Neuronal stem cell (in vitro differentiated cells): ENCODE results near the gene IFRD1.

Source experiments
- DNase-seq: peaks from one replicate; pipeline ENCODE4 v3.0.0-alpha.2; 2013; ENCODE audit warnings: low spot score
- H2AFZ ChIP-seq: one replicate; pipeline ENCODE4 v1.6.1; 2013; ENCODE audit warnings: mild to moderate bottlenecking, low read length, inconsistent platforms
- H2AK5ac ChIP-seq: 2 replicates; pipeline ENCODE4 v1.6.1; 2013; ENCODE audit warnings: low read depth, mild to moderate bottlenecking, inconsistent platforms, low read length, moderate library complexity, mixed read lengths
- H2BK120ac ChIP-seq: 2 replicates; pipeline ENCODE4 v1.6.1; 2013; ENCODE audit warnings: low read depth, mild to moderate bottlenecking, inconsistent platforms, low read length, moderate library complexity, mixed read lengths
- H2BK12ac ChIP-seq: one replicate; pipeline ENCODE4 v1.6.1; 2013; ENCODE audit warnings: low read length, inconsistent platforms
- H2BK15ac ChIP-seq: 2 replicates; pipeline ENCODE4 v1.6.1; 2013; ENCODE audit warnings: mild to moderate bottlenecking, low read length, inconsistent platforms, mixed read lengths
- H2BK5ac ChIP-seq: one replicate; pipeline ENCODE4 v1.6.1; 2013; ENCODE audit warnings: inconsistent platforms, mild to moderate bottlenecking, low read length, moderate library complexity
- H3K14ac ChIP-seq: one replicate; pipeline ENCODE4 v1.6.1; 2013; ENCODE audit warnings: low read length, inconsistent platforms
- H3K18ac ChIP-seq: 2 replicates; pipeline ENCODE4 v1.6.1; 2013; ENCODE audit warnings: low read length, inconsistent platforms
- H3K23ac ChIP-seq: 2 replicates; pipeline ENCODE4 v1.6.1; 2013; ENCODE audit warnings: low read depth, mild to moderate bottlenecking, mixed read lengths, low read length, inconsistent platforms; ENCODE audit not compliant: poor library complexity
- H3K27ac ChIP-seq: replicated peaks from 3 replicates; pipeline ENCODE4 v1.5.1; 2013; ENCODE audit warnings: low read length, inconsistent platforms
- H3K27me3 ChIP-seq, 3 experiments: 2 replicates each; pipeline ENCODE4 v1.6.1; 2013; ENCODE audit warnings: low read length in 3 of 3, mild to moderate bottlenecking in 2 of 3, inconsistent platforms in 1 of 3, low read depth in 1 of 3, mixed read lengths in 1 of 3, moderate library complexity in 1 of 3; ENCODE audit not compliant: control insufficient read depth in 3 of 3, insufficient read depth in 3 of 3
- H3K36me3 ChIP-seq, 2 donors: replicated peaks in 1 of 2; 2 replicates each; pipeline ENCODE4 v1.6.1; 2013; ENCODE audit warnings: low read length in 2 of 2; ENCODE audit not compliant: control insufficient read depth in 2 of 2, insufficient read depth in 2 of 2
- H3K4ac ChIP-seq: 2 replicates; pipeline ENCODE4 v1.6.1; 2013; ENCODE audit warnings: inconsistent platforms, mild to moderate bottlenecking, low read length, moderate library complexity
- H3K4me1 ChIP-seq, 2 donors: 1 replicate in 1 of 2; 2 replicates in 1 of 2; pipeline ENCODE4 v1.6.1; 2013; ENCODE audit warnings: low read length in 2 of 2, low read depth in 1 of 2; ENCODE audit not compliant: control insufficient read depth in 2 of 2, insufficient read depth in 1 of 2
- H3K4me2 ChIP-seq: one replicate; pipeline ENCODE4 v1.6.1; 2013; ENCODE audit warnings: mild to moderate bottlenecking, low read length, inconsistent platforms; ENCODE audit not compliant: insufficient read depth, poor library complexity, severe bottlenecking
- H3K4me3 ChIP-seq, 2 donors: 2 replicates each; pipeline ENCODE4 v1.5.1; 2013; ENCODE audit warnings: low read length in 2 of 2, mild to moderate bottlenecking in 2 of 2, inconsistent platforms in 1 of 2, moderate library complexity in 1 of 2
- H3K79me1 ChIP-seq: one replicate; pipeline ENCODE4 v1.6.1; 2013; ENCODE audit warnings: low read depth, mild to moderate bottlenecking, inconsistent platforms, low read length, moderate library complexity
- H3K9ac ChIP-seq: one replicate; pipeline ENCODE4 v1.6.1; 2013; ENCODE audit warnings: mild to moderate bottlenecking, low read depth, low read length, inconsistent platforms; ENCODE audit not compliant: poor library complexity
- H3K9me3 ChIP-seq, 2 donors: replicated peaks in 1 of 2; 2 replicates each; pipeline versions ENCODE3 to v1.6.1; 2013; ENCODE audit warnings: low read length in 2 of 2, mild to moderate bottlenecking in 2 of 2, inconsistent platforms in 1 of 2, low read depth in 1 of 2, mixed read lengths in 1 of 2, moderate library complexity in 1 of 2; ENCODE audit not compliant: control insufficient read depth in 2 of 2, insufficient read depth in 1 of 2
- H4K8ac ChIP-seq: one replicate; pipeline ENCODE4 v1.6.1; 2013; ENCODE audit warnings: low read depth, mild to moderate bottlenecking, inconsistent platforms, low read length, moderate library complexity
- H4K91ac ChIP-seq: one replicate; pipeline ENCODE4 v1.6.1; 2013; ENCODE audit warnings: low read length, low read depth, mild to moderate bottlenecking, inconsistent platforms; ENCODE audit not compliant: poor library complexity
- WGBS, 2 donors: extraction: QIAGEN DNeasy Blood & Tissue Kit; methylation state at CpG; one replicate each; pipeline ENCODE4 v1.1.7; 2013; ENCODE audit warnings: missing lambda C conversion rate in 2 of 2, mixed read lengths in 1 of 2; ENCODE audit not compliant: insufficient read length in 2 of 2, insufficient replicate concordance in 1 of 2; ENCODE audit errors: extremely low coverage in 2 of 2; 5-methylcytosine and 5-hydroxymethylcytosine counted together

The IFRD1 gene

DNA sequence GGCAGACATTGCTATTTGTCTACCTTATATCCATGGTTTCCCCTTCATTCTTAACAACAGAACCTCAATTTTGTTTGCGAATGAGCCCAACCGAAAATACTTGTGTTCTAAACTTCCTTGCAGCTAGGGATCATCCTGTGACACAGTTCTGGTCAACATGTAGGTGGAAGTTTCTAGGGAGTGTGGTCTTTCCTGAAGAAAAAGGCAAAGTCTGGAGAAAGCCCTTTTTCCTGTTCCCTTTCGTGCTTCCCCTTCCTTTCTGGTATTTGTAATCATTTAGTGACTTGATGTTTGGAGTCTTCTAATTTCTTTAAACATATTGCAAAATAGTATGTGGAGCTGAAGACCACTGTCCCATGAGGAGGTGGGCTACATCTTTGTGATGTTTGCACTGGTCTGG lies 2.9 kb upstream of the IFRD1 start:
- no peak for DNase-seq
- Histone ChIP-seq H2BK15ac (no peak overlapping the region), H3K4me2 (no peak overlapping the region), H3K9me3 (no peaks in the 10 kb centered on the region), H3K4me3 (no peak overlapping the region), H3K9ac (no peak overlapping the region), H3K36me3 (no peaks in the 10 kb centered on the region), H3K27me3 (no peaks in the 10 kb centered on the region), H3K27ac (no peak overlapping the region), H2AK5ac (no peak overlapping the region), H2AFZ (no peak overlapping the region), H3K4me1 (peaks cover 0 to 5% of the 10 kb centered on the region in 2 donors), H4K8ac (no peak overlapping the region), H3K23ac (no peak overlapping the region), H2BK12ac (no peak overlapping the region), H3K79me1 (peaks cover 6% of the 10 kb centered on the region), H3K18ac (no peak overlapping the region), H3K4ac (no peak overlapping the region), H2BK120ac (no peak overlapping the region), H2BK5ac (no peak overlapping the region), H4K91ac (no peak overlapping the region), H3K14ac (no peak overlapping the region)
- WGBS, 2 donors = no CpG with 5 or more reads among the region's 3 CpGs

DNA sequence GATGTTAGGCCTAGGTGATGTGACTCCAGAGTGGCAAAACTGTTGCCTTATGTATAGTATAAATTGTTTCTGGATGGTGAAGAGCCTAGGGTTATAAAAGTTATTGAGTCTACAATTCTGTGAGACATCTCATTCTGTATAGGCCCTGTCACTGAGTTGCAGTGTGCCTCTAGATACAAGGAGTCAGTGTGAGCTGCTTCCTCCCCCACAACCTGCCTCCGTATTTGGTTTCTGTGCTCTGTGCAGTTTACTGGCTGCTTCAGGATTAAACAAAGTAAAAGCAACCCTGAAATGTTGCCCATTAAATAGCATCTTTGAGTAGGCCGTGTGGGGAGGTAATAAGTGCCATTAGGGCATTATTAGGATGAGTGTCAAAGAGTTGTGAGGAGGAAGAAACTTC lies 1.9 kb upstream of the IFRD1 start:
- Histone ChIP-seq H2AK5ac (no peak overlapping the region), H3K9me3 (no peaks in the 10 kb centered on the region), H3K27ac (no peak overlapping the region), H2BK120ac (no peak overlapping the region), H3K4ac (no peak overlapping the region), H2BK5ac (no peak overlapping the region), H2BK15ac (no peak overlapping the region), H4K91ac (no peak overlapping the region), H3K27me3 (no peaks in the 10 kb centered on the region), H3K36me3 (peaks cover 0 to 6% of the 10 kb centered on the region in 2 donors), H3K4me3 (no peak overlapping the region), H3K4me1 (peaks cover 0 to 5% of the 10 kb centered on the region in 2 donors), H3K4me2 (no peak overlapping the region), H2BK12ac (no peak overlapping the region), H2AFZ (peak overlapping the region; percentile 0), H3K23ac (no peak overlapping the region), H3K14ac (no peak overlapping the region), H4K8ac (no peak overlapping the region), H3K79me1 (peaks cover 6% of the 10 kb centered on the region), H3K9ac (no peak overlapping the region), H3K18ac (no peak overlapping the region)
- DNase-seq = no peak
- no CpG with 5 or more reads among the region's 2 CpGs for WGBS, 2 donors

DNA sequence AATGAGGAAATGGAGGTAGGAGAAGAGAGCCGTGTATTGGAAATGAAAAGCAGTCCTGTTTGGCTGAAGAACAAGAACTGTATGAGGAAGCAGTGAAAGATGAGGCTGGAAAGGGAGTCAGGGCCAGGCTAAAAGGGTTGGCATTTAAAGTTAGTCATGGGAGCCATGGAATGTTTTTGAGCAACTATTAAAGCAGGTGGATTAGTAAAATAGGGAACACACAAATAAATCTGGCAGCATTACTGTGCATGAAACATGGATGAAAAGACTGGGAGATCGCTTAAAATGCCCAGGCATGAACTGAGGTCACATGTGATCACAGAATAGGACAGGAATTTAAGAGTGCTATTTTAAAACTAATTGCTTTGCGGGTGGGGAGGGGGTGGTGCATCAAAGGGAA lies 1.4 kb upstream of the IFRD1 start:
- H2BK15ac ChIP-seq = no peak overlapping the region
- peaks cover 6% of the 10 kb centered on the region for H3K79me1 ChIP-seq
- no CpG with 5 or more reads among the region's 3 CpGs for WGBS, 2 donors
- H3K9ac ChIP-seq = no peak overlapping the region
- H3K27me3 ChIP-seq = no peaks in the 10 kb centered on the region
- H3K18ac ChIP-seq = no peak overlapping the region
- no peak overlapping the region for H2AK5ac ChIP-seq
- no peak overlapping the region for H2BK120ac ChIP-seq
- peak overlapping the region; percentile 0 for H2AFZ ChIP-seq
- H3K4me3 ChIP-seq = no peak overlapping the region
- no peak overlapping the region for H3K23ac ChIP-seq
- no peak overlapping the region for H3K27ac ChIP-seq
- H3K4me1 ChIP-seq = peaks cover 0 to 5% of the 10 kb centered on the region in 2 donors
- H4K8ac ChIP-seq = no peak overlapping the region
- H3K4ac ChIP-seq = no peak overlapping the region
- no peak for DNase-seq
- H3K4me2 ChIP-seq = no peak overlapping the region
- no peak overlapping the region for H2BK12ac ChIP-seq
- H2BK5ac ChIP-seq = no peak overlapping the region
- H3K14ac ChIP-seq = no peak overlapping the region
- peaks cover 0 to 10% of the 10 kb centered on the region in 2 donors for H3K36me3 ChIP-seq
- no peaks in the 10 kb centered on the region for H3K9me3 ChIP-seq
- no peak overlapping the region for H4K91ac ChIP-seq

DNA sequence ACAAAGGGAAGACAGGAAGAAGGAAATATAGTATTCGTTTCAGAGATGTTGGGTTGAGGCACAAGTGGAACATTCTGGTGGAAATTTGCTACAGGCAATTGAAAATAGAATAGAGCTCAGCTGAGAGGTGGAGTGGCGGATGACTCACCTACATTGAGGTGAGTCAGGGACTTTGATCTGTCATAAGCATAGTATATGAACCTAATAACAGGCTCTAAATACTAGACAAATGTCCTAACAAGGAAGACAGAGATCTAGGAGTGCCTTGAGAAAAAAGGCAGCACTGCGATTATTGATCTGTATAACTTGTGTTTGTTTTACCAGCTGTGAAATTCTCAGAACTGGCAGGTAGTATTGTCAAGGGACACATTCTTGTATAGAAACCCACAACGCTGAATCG lies 907 bp upstream of the IFRD1 start:
- peak overlapping the region; percentile 94 for H2AFZ ChIP-seq
- no peak overlapping the region for H3K14ac ChIP-seq
- peaks cover 0 to 5% of the 10 kb centered on the region in 2 donors for H3K4me1 ChIP-seq
- DNase-seq = no peak
- no peak overlapping the region for H2BK120ac ChIP-seq
- H2BK12ac ChIP-seq = no peak overlapping the region
- H4K8ac ChIP-seq = no peak overlapping the region
- no CpG with 5 or more reads among the region's 5 CpGs for WGBS, 2 donors
- H3K9ac ChIP-seq = no peak overlapping the region
- no peak overlapping the region for H3K27ac ChIP-seq
- H3K79me1 ChIP-seq = peaks cover 6% of the 10 kb centered on the region
- H2AK5ac ChIP-seq = no peak overlapping the region
- H3K4ac ChIP-seq = no peak overlapping the region
- no peak overlapping the region for H4K91ac ChIP-seq
- no peak overlapping the region for H3K23ac ChIP-seq
- no peaks in the 10 kb centered on the region for H3K27me3 ChIP-seq
- peak overlapping the region in 1 of 2 donors; percentile 74 for H3K4me3 ChIP-seq
- peak overlapping the region; percentile 85 for H3K4me2 ChIP-seq
- no peak overlapping the region for H2BK5ac ChIP-seq
- no peak overlapping the region for H3K18ac ChIP-seq
- H3K36me3 ChIP-seq = peaks cover 0 to 14% of the 10 kb centered on the region in 2 donors
- no peak overlapping the region for H2BK15ac ChIP-seq
- H3K9me3 ChIP-seq = no peaks in the 10 kb centered on the region
